HFFc6 (cell line): Measurements from ENCODE around the gene OPRD1. TPM values are rescaled to one million over a fixed set of nuclear protein-coding genes. Genes with fewer than 3 reads are reported as not detected.

Source experiments
- DNase-seq: peaks from one replicate; pipeline ENCODE4 v3.0.0-alpha.2; 2018
- H3K27ac Mint-ChIP-seq: 2 replicates; pipeline ENCODE4 v1.8.0; 2020; ENCODE audit warnings: mild to moderate bottlenecking, mixed read lengths
- H3K27me3 Mint-ChIP-seq: 2 replicates; pipeline ENCODE4 v1.8.0; 2021; ENCODE audit warnings: mild to moderate bottlenecking, moderate library complexity, mixed read lengths; ENCODE audit not compliant: insufficient read depth
- H3K36me3 Mint-ChIP-seq: 2 replicates; pipeline ENCODE4 v1.8.0; 2021; ENCODE audit warnings: low read depth, mixed read lengths
- H3K4me1 Mint-ChIP-seq: 2 replicates; pipeline ENCODE4 v1.8.0; 2020; ENCODE audit warnings: low read depth, mixed read lengths
- H3K4me3 Mint-ChIP-seq: 2 replicates; pipeline ENCODE4 v1.8.0; 2020; ENCODE audit warnings: mild to moderate bottlenecking, moderate library complexity, mixed read lengths
- H3K9me3 Mint-ChIP-seq: 2 replicates; pipeline ENCODE4 v1.8.0; 2020; ENCODE audit warnings: mild to moderate bottlenecking, mixed read lengths
- total RNA-seq, 6 experiments: library from RNA; stranded (reverse); fragmentation: NEBNext Ultra II Directional; extraction: Animal tissue kit (Norgen Biotek cat#: 25700); gene quantifications; 2 replicates in 1 of 6; 3 replicates in 5 of 6; pipeline ENCODE4 v1.2.3, GENCODE V29; 2021
- TF ChIP-seq, protein P1 (sequence below): fragments of 200-600 bp; sonication (generic); IDR thresholded peaks from 2 replicates; pipeline ENCODE4 v1.5.0; 2021; ENCODE audit warnings: antibody characterized with exemption, mild to moderate bottlenecking

OPRD1 gene
- total RNA-seq, 6 experiments from 2014 or later, result not detected

DNA sequence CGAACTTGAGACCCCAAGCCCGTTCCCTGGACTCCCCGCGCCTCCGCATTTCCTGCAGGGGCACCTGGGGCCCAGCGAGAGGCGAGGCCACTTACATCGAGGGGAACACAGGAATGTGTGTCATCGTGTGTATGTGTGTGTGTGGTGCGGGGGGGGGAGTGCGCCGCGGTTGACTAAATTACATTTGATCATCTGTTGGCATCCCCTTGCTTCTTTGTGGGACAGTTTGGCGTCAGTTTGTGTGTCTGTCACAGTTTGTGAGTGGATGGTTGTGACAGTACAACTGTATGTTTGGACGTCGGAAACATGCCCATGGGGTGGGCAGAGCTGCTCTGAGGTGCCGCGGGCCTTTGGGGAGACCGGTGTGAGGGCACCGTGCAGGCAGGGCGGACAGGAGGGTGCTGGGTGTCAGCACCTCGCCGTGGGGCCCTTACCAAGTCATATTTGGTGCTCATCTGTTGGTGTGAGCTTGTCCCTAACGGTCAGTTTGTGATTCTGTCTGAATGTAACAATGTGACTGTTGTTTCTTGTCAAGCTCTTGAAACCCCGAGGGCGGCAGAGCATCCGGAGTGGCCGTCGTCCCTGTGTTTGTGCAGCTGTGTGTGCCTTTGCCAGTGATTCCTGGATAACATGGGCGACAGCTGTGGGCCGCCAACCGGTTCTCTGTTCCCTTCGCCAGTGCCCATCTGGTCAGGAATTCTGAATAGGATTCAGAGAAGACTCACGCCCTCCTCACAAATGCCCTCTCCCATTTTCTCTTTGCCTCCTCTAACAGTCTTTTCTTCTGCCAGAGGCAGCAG, 899 bp downstream of the OPRD1 start:
- H3K4me1 Mint-ChIP-seq, result no peaks in the 10 kb centered on the region
- peaks cover 51% of the 10 kb centered on the region for H3K27me3 Mint-ChIP-seq
- H3K4me3 Mint-ChIP-seq, result no peak overlapping the region
- no peaks in the 10 kb centered on the region for H3K9me3 Mint-ChIP-seq
- TF ChIP-seq, protein P1, sequence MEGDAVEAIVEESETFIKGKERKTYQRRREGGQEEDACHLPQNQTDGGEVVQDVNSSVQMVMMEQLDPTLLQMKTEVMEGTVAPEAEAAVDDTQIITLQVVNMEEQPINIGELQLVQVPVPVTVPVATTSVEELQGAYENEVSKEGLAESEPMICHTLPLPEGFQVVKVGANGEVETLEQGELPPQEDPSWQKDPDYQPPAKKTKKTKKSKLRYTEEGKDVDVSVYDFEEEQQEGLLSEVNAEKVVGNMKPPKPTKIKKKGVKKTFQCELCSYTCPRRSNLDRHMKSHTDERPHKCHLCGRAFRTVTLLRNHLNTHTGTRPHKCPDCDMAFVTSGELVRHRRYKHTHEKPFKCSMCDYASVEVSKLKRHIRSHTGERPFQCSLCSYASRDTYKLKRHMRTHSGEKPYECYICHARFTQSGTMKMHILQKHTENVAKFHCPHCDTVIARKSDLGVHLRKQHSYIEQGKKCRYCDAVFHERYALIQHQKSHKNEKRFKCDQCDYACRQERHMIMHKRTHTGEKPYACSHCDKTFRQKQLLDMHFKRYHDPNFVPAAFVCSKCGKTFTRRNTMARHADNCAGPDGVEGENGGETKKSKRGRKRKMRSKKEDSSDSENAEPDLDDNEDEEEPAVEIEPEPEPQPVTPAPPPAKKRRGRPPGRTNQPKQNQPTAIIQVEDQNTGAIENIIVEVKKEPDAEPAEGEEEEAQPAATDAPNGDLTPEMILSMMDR, result no peak
- H3K36me3 Mint-ChIP-seq, result no peaks in the 10 kb centered on the region
- no peak for DNase-seq
- no peak overlapping the region for H3K27ac Mint-ChIP-seq

- TF ChIP-seq, protein P1, result no peak
- Mint-ChIP-seq H3K27ac (no peak overlapping the region), H3K27me3 (peaks cover 51% of the 10 kb centered on the region), H3K36me3 (no peaks in the 10 kb centered on the region), H3K4me1 (no peaks in the 10 kb centered on the region), H3K9me3 (no peaks in the 10 kb centered on the region), H3K4me3 (no peak overlapping the region)
- no peak for DNase-seq
Measured at GRCh38 chr1:28813931-28814465, 2.0 kb downstream of the OPRD1 start.

- peaks cover 49% of the 10 kb centered on the region for H3K27me3 Mint-ChIP-seq
- TF ChIP-seq, protein P1, result no peak
Measured at GRCh38 chr1:28815533-28816185, 3.7 kb downstream of the OPRD1 start.

DNA sequence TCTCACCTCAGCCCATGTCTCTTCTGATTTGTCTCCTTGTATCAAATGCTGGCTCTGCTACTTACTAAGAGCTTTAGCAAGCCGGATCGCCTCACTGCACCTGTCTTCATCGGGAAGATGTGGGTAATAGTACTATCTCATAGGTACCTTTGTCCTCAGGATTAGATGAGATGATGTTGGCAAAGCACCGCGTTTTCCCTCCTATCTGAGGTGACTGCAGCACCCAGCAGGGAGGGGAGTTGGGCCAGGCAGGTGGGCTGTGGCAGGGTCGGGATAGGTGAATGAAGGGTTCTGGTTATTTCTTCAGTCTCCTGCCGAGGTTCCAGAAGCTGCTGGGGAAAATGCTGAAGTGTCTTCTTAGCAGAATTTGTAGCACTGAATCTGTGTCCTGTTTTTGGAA, 5.2 kb downstream of the OPRD1 start:
- Mint-ChIP-seq H3K9me3 (no peaks in the 10 kb centered on the region), H3K27ac (no peak overlapping the region), H3K27me3 (peaks cover 44% of the 10 kb centered on the region), H3K4me1 (no peaks in the 10 kb centered on the region), H3K36me3 (no peaks in the 10 kb centered on the region), H3K4me3 (no peak overlapping the region)
- DNase-seq, result no peak
- TF ChIP-seq, protein P1, result no peak

More at GRCh38 chr1:28815533-28816185, 3.7 kb downstream of the OPRD1 start:
- Mint-ChIP-seq H3K4me3 (no peak overlapping the region), H3K27ac (no peak overlapping the region), H3K4me1 (no peaks in the 10 kb centered on the region), H3K36me3 (no peaks in the 10 kb centered on the region), H3K9me3 (no peaks in the 10 kb centered on the region)
- no peak for DNase-seq

GRCh38 chr1:28819020-28819419, 7.0 kb downstream of the OPRD1 start:
- no peak for DNase-seq
- no peaks in the 10 kb centered on the region for H3K9me3 Mint-ChIP-seq
- H3K4me1 Mint-ChIP-seq, result no peaks in the 10 kb centered on the region
- TF ChIP-seq, protein P1, result no peak
- H3K27ac Mint-ChIP-seq, result no peak overlapping the region
- H3K36me3 Mint-ChIP-seq, result no peaks in the 10 kb centered on the region
- no peak overlapping the region for H3K4me3 Mint-ChIP-seq
- peaks cover 30% of the 10 kb centered on the region for H3K27me3 Mint-ChIP-seq
